Liver (tissue), 3 donors: ENCODE results near the gene SREK1IP1.

Experiments
- EGR1 ChIP-seq, 2 donors: IDR thresholded peaks; 2 replicates each; pipeline ENCODE4 v1.6.1; 2016 to 2018; ENCODE audit warnings: antibody characterized with exemption in 2 of 2, low read depth in 2 of 2
- FOXA2 ChIP-seq: IDR thresholded peaks from 2 replicates; pipeline ENCODE4 v1.6.1; 2016; ENCODE audit warnings: antibody characterized with exemption
- GABPA ChIP-seq, 2 donors: IDR thresholded peaks in 1 of 2; conservative IDR thresholded peaks in 1 of 2; 2 replicates each; pipeline ENCODE4 v1.6.1; 2016; ENCODE audit warnings: antibody characterized with exemption in 2 of 2, mild to moderate bottlenecking in 1 of 2, moderate library complexity in 1 of 2
- HNF4A ChIP-seq, 2 donors: conservative IDR thresholded peaks; 2 replicates each; pipeline ENCODE4 v1.6.1; 2016; ENCODE audit warnings: antibody characterized with exemption in 2 of 2, mild to moderate bottlenecking in 2 of 2
- MAX ChIP-seq: IDR thresholded peaks from 2 replicates; pipeline ENCODE4 v1.6.1; 2016; ENCODE audit warnings: antibody characterized with exemption
- RAD21 ChIP-seq, 2 donors: IDR thresholded peaks; 2 replicates each; pipeline ENCODE4 v1.6.1; 2016; ENCODE audit warnings: antibody characterized with exemption in 2 of 2, mild to moderate bottlenecking in 2 of 2
- RXRA ChIP-seq, 2 donors: IDR thresholded peaks; 2 replicates each; pipeline ENCODE4 v1.6.1; 2017 to 2018; ENCODE audit warnings: antibody characterized with exemption in 2 of 2, mild to moderate bottlenecking in 1 of 2
- SP1 ChIP-seq: IDR thresholded peaks from 2 replicates; pipeline ENCODE4 v1.6.1; 2018; ENCODE audit warnings: antibody characterized with exemption, mild to moderate bottlenecking
- TAF1 ChIP-seq: conservative IDR thresholded peaks from 2 replicates; pipeline ENCODE4 v1.6.1; 2016; ENCODE audit warnings: antibody characterized with exemption, mild to moderate bottlenecking
- YY1 ChIP-seq: IDR thresholded peaks from 2 replicates; pipeline ENCODE4 v1.6.1; 2016; ENCODE audit warnings: antibody characterized with exemption, mild to moderate bottlenecking
- ZBTB33 ChIP-seq: IDR thresholded peaks from 2 replicates; pipeline ENCODE4 v1.6.1; 2016; ENCODE audit warnings: antibody characterized with exemption
- TF ChIP-seq, protein P1 (sequence below): fragments of 150-350 bp; IDR thresholded peaks from 2 replicates; pipeline ENCODE4 v1.5.1; 2017; ENCODE audit warnings: improper control_type of control experiment, low read depth, low read length; ENCODE audit not compliant: missing input control
- TF ChIP-seq, protein P2 (sequence below): IDR thresholded peaks from 2 replicates; pipeline ENCODE4 v1.6.1; 2016; ENCODE audit warnings: antibody characterized with exemption, mild to moderate bottlenecking
- TF ChIP-seq, protein P3 (sequence below): IDR thresholded peaks from 2 replicates; pipeline ENCODE4 v1.6.1; 2016; ENCODE audit warnings: antibody characterized with exemption
- donor health status: healthy.
- donor health status: healthy.

GRCh38 chr5:64789457-64789856, 21.0 kb upstream of the SREK1IP1 start:
- TF ChIP-seq, protein P1, sequence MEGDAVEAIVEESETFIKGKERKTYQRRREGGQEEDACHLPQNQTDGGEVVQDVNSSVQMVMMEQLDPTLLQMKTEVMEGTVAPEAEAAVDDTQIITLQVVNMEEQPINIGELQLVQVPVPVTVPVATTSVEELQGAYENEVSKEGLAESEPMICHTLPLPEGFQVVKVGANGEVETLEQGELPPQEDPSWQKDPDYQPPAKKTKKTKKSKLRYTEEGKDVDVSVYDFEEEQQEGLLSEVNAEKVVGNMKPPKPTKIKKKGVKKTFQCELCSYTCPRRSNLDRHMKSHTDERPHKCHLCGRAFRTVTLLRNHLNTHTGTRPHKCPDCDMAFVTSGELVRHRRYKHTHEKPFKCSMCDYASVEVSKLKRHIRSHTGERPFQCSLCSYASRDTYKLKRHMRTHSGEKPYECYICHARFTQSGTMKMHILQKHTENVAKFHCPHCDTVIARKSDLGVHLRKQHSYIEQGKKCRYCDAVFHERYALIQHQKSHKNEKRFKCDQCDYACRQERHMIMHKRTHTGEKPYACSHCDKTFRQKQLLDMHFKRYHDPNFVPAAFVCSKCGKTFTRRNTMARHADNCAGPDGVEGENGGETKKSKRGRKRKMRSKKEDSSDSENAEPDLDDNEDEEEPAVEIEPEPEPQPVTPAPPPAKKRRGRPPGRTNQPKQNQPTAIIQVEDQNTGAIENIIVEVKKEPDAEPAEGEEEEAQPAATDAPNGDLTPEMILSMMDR: no peak
- TF ChIP-seq, protein P2, sequence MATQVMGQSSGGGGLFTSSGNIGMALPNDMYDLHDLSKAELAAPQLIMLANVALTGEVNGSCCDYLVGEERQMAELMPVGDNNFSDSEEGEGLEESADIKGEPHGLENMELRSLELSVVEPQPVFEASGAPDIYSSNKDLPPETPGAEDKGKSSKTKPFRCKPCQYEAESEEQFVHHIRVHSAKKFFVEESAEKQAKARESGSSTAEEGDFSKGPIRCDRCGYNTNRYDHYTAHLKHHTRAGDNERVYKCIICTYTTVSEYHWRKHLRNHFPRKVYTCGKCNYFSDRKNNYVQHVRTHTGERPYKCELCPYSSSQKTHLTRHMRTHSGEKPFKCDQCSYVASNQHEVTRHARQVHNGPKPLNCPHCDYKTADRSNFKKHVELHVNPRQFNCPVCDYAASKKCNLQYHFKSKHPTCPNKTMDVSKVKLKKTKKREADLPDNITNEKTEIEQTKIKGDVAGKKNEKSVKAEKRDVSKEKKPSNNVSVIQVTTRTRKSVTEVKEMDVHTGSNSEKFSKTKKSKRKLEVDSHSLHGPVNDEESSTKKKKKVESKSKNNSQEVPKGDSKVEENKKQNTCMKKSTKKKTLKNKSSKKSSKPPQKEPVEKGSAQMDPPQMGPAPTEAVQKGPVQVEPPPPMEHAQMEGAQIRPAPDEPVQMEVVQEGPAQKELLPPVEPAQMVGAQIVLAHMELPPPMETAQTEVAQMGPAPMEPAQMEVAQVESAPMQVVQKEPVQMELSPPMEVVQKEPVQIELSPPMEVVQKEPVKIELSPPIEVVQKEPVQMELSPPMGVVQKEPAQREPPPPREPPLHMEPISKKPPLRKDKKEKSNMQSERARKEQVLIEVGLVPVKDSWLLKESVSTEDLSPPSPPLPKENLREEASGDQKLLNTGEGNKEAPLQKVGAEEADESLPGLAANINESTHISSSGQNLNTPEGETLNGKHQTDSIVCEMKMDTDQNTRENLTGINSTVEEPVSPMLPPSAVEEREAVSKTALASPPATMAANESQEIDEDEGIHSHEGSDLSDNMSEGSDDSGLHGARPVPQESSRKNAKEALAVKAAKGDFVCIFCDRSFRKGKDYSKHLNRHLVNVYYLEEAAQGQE: no peak
- no peak for TF ChIP-seq RAD21 (IDR thresholded peaks at IDR 0.05)
- no peak for TF ChIP-seq ZBTB33
- TF ChIP-seq RXRA (IDR thresholded peaks at IDR 0.05): no peak
- TF ChIP-seq FOXA2: no peak
- TF ChIP-seq EGR1 (IDR thresholded peaks at IDR 0.05; ENCODE audit: low read depth in 2 of 2): no peak
- TF ChIP-seq TAF1: no peak
- TF ChIP-seq YY1: no peak
- no peak for TF ChIP-seq SP1
- TF ChIP-seq, protein P3, sequence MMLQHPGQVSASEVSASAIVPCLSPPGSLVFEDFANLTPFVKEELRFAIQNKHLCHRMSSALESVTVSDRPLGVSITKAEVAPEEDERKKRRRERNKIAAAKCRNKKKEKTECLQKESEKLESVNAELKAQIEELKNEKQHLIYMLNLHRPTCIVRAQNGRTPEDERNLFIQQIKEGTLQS: no peak
- no peak for TF ChIP-seq MAX
- TF ChIP-seq HNF4A (conservative IDR thresholded peaks at IDR 0.05): no peak
- no peak for TF ChIP-seq GABPA (IDR thresholded peaks at IDR 0.05 in 1 of 2, conservative IDR thresholded peaks at IDR 0.05 in 1 of 2)
